GM19372 (cell line): ENCODE data around the gene MINDY4B.

Experiments
- ATAC-seq: cut with Tn5 transposase; IDR thresholded peaks from one replicate; pipeline ENCODE4 v1.9.1; 2021; ENCODE audit warnings: mild to moderate bottlenecking, low read depth, moderate library complexity; ENCODE audit not compliant: unreplicated experiment

The MINDY4B gene

DNA sequence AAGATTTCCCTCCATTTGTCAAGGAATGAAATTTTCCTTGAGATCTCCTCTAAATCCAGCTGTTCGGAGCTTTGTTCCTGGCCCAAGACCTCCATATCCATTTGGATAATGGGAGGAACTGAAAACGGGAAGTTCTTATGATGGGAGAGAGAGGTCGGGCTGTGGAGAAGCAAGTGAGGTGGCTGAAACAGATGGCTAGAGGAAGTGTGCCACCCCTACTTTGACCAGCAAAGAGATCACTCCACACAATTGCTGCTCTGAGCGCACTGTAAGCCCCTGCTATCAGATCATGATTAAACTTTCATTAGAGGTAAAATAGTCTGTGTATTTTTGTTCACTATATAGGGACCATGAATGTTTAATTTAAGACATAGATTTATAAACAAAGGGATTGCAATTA lies at the start of gene MINDY4B:
Gene MINDY4B (minus strand): TSS at position 101 of the 400 bp plus-strand sequence. CDS start 0 bp downstream, at position 101.
- no peak for ATAC-seq

GRCh38 chr3:150951923-150952322 lies 46.7 kb upstream of the MINDY4B start:
- ATAC-seq: no peak

DNA sequence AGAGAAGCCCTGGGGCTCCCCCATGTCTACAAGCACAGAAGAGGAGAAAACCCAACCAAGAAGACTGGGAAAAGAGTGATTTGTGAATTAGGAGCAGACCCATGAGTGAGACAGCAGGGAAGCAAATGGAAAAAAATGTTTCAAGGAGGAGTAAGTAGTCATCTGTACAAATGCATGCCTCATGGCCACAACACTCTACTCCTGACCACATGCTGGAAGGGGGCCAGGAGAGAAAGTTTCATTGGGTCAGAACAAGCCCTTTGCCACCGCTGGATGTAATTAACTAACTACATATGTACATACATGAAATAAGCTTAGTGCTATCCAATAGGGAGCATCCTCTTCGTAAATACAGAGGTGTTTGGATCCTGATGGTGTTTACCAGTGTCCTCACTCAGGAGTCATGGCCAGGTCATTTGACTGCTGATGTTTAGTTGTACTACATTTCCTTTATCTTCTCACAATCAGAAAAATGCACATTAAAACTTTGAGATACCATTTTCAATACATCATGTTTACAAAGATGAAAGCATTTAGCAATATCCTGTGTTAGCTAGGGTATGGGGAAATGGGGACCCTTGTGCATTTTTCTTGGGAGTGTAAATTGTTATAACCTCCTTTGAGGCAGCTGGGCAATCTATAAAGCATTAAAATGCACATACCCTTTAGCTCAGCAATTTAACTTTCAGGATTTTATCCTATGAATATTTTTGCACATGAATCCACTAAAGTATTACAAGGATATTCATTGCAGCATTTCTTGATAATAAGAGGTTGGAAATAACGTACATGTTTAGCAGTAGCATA lies 40.2 kb upstream of the MINDY4B start:
- no peak for ATAC-seq

DNA sequence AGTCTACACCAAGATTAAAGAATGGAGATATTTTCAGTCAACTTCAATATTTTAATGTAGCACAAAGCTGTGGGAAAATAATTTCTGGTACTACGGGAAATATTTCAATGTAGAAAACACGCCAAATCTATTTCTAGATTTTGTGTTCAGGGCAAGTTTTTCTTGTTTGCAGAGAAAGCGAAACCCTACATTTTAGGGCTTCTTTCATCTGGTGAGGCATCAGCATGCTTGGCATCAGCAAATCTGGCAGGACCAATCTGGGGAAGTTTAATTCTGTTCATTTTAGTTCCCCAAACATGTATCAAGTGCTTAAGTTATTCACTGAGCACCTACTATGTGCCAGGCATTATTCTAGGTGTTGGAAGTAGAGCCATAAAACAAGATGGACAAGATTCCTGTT lies 37.0 kb upstream of the MINDY4B start:
- no peak for ATAC-seq

- ATAC-seq: no peak
Observed at GRCh38 chr3:150936693-150937092, 31.5 kb upstream of the MINDY4B start.

- no peak for ATAC-seq
Observed at GRCh38 chr3:150933473-150933995, 28.3 kb upstream of the MINDY4B start.

GRCh38 chr3:150931745-150932144 lies 26.5 kb upstream of the MINDY4B start:
- no peak for ATAC-seq

- ATAC-seq: no peak
Observed at GRCh38 chr3:150930839-150931238, 25.6 kb upstream of the MINDY4B start.

- ATAC-seq: no peak
Observed at GRCh38 chr3:150928234-150928633, 23.0 kb upstream of the MINDY4B start.

DNA sequence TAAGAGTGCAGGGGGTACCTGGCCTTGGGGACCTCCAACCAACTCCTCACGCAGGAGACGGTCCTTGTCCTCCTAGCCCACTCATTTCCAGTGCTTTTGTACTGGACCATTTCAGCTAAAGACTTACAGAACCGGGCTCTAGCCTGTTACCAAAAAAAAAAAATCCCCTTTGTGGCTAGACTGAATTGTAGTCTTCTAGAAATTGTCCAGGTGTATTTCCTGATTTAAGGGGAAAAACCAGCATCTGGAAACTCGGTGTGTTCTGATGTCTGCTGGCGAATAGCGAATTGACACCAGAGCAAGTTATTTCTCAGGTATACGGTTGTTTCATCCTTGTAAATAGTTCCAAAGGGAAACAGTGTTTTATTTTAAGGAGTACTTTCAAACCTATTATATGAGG lies 21.1 kb upstream of the MINDY4B start:
- ATAC-seq: no peak

GRCh38 chr3:150925751-150926201 lies 20.5 kb upstream of the MINDY4B start:
- peak; percentile 90 for ATAC-seq

DNA sequence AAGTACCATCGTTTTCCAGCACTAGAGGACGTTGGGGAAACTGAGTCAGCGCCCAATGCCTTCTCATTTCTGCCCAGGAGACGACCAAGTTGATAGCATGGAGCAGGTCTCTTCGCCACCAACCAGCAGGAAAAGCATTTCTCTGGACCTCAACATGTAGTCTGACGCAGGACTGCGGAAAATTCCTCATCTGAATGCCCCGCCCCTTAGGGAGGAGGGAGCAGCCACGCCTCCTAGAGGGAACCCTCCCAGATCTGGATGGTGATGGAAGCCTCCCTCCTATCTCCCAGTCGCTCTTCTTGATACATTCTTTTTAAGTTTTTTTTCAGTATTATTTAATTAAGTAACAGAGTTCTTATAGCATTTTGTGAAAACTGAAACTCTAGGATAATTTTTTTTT lies 17.4 kb upstream of the MINDY4B start:
- no peak for ATAC-seq

DNA sequence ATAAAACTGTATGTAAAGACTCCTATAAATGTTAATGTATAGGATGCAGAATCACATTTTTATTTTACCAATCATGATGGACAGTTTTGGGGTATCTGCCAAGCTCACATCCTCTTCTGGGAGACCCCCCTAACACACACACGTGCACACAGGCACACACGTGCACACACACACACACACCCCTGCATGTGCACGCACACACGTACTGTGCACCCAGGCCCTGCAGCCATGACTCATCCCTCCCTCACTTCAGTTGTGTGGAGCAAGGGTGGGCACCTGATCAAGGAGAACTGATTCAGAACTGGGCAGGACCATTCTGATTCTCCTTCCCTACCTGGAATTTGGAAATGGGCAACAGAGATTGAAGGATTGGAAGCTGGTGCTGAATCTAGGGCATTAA lies 16.0 kb upstream of the MINDY4B start:
- ATAC-seq: no peak

DNA sequence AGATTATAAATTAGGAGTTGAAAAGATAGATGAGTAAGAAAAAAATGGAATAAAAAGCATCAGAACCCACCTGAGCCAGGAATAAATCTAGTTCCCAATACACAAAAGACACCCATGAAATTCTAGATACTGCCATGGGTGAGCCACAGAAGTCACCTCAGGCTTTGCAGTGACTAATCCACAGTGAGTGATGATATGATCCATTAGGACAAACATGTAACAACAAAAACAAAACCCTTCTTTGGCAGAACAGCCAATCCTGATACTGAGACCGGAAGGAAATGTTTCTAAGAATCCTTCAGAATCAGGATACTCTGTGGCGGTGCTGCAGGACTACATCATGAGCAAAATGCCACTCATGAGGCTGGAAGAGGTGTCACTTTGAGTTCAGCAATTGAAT lies 15.0 kb upstream of the MINDY4B start:
- no peak for ATAC-seq

GRCh38 chr3:150917951-150918350 lies 12.7 kb upstream of the MINDY4B start:
- ATAC-seq: no peak

GRCh38 chr3:150913133-150913922 lies 8.1 kb upstream of the MINDY4B start:
- ATAC-seq: no peak

DNA sequence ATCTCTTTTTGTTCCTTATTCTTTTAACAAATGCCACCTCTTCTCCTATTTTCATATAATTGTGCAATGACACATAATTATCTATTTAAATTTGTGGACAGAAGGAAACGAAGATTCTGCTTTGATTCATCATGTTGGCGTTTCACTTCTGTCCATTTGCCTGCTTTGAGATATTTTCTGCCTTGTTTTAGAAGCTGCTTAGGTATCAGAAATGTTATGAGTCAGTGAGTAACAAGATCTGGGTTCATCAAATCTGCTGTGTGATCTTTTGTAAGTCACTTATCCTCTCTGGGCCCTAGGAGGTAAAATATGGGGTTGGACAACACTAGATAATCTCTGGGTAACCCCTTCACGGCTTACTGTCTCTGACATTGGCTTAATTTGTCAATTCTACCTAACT lies 7.3 kb upstream of the MINDY4B start:
- ATAC-seq: no peak

DNA sequence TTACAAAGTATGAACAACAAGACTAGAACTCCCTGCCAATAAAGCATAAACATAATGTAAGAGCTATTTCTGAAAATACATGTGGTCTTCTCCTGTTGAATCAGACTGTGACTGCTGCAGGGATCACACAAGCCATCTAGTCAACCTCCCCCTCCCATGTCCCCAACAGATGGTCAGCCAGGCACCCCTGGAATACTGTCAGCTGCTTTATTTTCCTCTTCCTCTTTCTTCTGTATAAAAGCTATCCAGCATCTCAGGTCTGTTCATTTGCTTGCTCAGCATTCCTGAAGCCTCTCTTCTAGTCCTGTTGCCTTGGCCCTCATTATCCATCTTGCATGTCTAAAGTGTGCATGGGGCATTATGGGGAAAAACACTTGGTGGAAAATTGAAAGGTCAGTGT lies 6.5 kb upstream of the MINDY4B start:
- ATAC-seq: no peak

DNA sequence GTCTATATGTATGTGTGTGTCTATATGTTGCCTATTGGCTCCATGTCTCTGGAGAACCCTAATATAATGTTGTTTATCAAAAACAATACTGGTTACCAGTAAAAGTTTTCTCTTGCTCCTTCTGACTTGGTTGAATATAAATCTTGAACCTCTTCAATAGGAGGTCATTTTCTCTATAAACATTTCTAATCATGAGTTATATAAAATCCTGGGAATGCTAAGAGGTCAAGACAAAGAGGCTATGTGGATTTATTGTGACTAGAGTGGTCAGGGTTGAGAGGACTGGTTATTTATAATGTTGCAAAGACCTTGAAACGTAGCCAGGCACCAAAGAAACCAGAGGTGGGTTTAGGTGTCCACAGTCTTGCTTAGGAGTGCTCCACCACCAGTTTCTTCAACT lies 1.2 kb upstream of the MINDY4B start:
- no peak for ATAC-seq

DNA sequence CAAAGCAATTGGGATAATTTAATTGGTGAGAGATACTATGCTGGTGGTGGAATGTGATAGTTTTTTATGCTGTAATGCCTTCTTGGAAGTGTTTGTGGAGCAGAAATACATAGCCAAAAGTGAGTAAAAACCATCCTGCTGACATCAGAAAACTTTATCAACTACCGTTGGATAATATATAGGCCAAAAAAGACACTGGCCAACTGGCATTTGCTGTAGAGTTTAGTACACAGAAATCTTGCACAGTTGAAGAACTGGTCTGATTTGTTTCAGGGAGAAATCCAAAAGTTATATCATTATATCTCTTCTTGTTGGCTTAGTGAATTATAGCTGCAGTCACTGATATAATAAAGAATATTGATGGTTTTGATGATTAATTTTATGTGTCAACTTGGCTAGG lies 507 bp upstream of the MINDY4B start:
- no peak for ATAC-seq

DNA sequence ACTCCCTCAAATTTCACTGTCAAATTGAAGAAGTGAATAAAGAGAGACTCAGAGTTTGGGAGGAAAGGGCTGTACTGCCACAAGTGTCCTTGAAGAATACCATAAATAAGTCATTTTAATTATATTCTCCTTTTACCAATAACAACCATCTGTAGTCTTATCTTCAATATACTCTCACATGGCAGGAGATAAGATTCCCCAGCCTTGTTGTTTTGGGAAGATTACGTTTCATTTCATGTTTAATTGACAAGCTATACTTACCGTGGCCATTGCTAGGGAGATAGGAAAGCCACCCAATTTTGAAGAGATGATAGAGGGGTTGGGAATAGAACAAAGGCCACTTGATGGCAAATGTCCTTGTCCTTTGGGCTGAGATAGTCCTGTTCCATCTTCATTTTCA lies 2.3 kb downstream of the MINDY4B start:
- ATAC-seq: no peak
